Hepatocyte (in vitro differentiated cells): ENCODE measurements around the gene NCOA7. TPM values are rescaled to one million over a fixed set of nuclear protein-coding genes. Genes with fewer than 3 reads are reported as not detected.
A peak's percentile ranks its signal among the peaks of the same experiment; 100 is the strongest.

ENCODE experiments used
- DNase-seq: peaks from one replicate; pipeline ENCODE4 v3.0.0-alpha.2; 2016; ENCODE audit warnings: low spot score
- H2AFZ ChIP-seq: fragments of 200-600 bp; sonication (generic); 2 replicates; pipeline ENCODE4 v1.6.0; 2016; ENCODE audit warnings: antibody characterized with exemption, mild to moderate bottlenecking
- H3K27ac ChIP-seq: fragments of 200-600 bp; sonication (generic); 2 replicates; pipeline ENCODE4 v1.5.1; 2016; ENCODE audit warnings: mild to moderate bottlenecking
- H3K27me3 ChIP-seq: fragments of 200-600 bp; sonication (generic); 2 replicates; pipeline ENCODE4 v1.6.1; 2016
- H3K36me3 ChIP-seq: fragments of 200-600 bp; sonication (generic); replicated peaks from 2 replicates; pipeline ENCODE4 v1.5.1; 2016; ENCODE audit warnings: low read depth; ENCODE audit not compliant: insufficient read depth
- H3K4me1 ChIP-seq: fragments of 200-600 bp; sonication (generic); 2 replicates; pipeline ENCODE4 v1.5.1; 2016; ENCODE audit warnings: mild to moderate bottlenecking, moderate library complexity; ENCODE audit not compliant: insufficient read depth
- H3K4me2 ChIP-seq: fragments of 200-600 bp; sonication (generic); 2 replicates; pipeline ENCODE4 v1.6.0; 2016
- H3K4me3 ChIP-seq: fragments of 200-600 bp; sonication (generic); 2 replicates; pipeline ENCODE4 v1.5.1; 2016; ENCODE audit warnings: mild to moderate bottlenecking
- H3K79me2 ChIP-seq: fragments of 200-600 bp; sonication (generic); 2 replicates; pipeline ENCODE4 v1.6.0; 2017; ENCODE audit warnings: mild to moderate bottlenecking
- H3K9me2 ChIP-seq: fragments of 200-600 bp; sonication (generic); replicated peaks from 2 replicates; pipeline ENCODE4 v1.6.0; 2017; ENCODE audit warnings: mild to moderate bottlenecking; ENCODE audit not compliant: insufficient read depth
- H3K9me3 ChIP-seq: fragments of 200-600 bp; sonication (generic); 2 replicates; pipeline ENCODE4 v1.5.1; 2016; ENCODE audit warnings: low read depth, mild to moderate bottlenecking
- H4K20me1 ChIP-seq: fragments of 200-600 bp; sonication (generic); 2 replicates; pipeline ENCODE4 v1.6.0; 2016; ENCODE audit warnings: mild to moderate bottlenecking; ENCODE audit not compliant: insufficient read depth, poor library complexity, severe bottlenecking
- CTCF ChIP-seq: fragments of 200-600 bp; sonication (generic); IDR thresholded peaks from 2 replicates; pipeline ENCODE4 v1.5.1; 2016; ENCODE audit warnings: antibody characterized with exemption, mild to moderate bottlenecking; ENCODE audit not compliant: poor library complexity
- EZH2 ChIP-seq: fragments of 200-600 bp; sonication (generic); IDR thresholded peaks from 2 replicates; pipeline ENCODE4 v1.6.1; 2016; ENCODE audit warnings: antibody characterized with exemption, mild to moderate bottlenecking, borderline replicate concordance
- EZH2phosphoT487 ChIP-seq: fragments of 200-600 bp; sonication (generic); IDR thresholded peaks from one replicate; pipeline ENCODE4 v1.6.1; 2018; ENCODE audit warnings: antibody characterized with exemption, mild to moderate bottlenecking, low read depth, moderate library complexity; ENCODE audit not compliant: unreplicated experiment, severe bottlenecking
- WGBS: methylation state at CpG from one replicate; pipeline ENCODE4 v1.1.6; 2016; ENCODE audit warnings: low lambda C conversion rate; ENCODE audit errors: missing lambda C conversion rate; 5-methylcytosine and 5-hydroxymethylcytosine counted together
- polyA plus RNA-seq: library from polyadenylated mRNA; unstranded; fragments of >200 nt; fragmentation: Nextera tagmentation; extraction: Ambion mirVana; gene quantifications from 2 replicates; pipeline ENCODE4 v1.2.1, GENCODE V29; 2016
- total RNA-seq: library from RNA; depleted of rRNA; stranded (reverse); fragments of >200 nt; gene quantifications from 2 replicates; pipeline ENCODE4 v1.2.3, GENCODE V29; 2014

The NCOA7 gene
- total and polyA plus RNA-seq, 2 experiments from 2014 or later, result 17.3 to 42.0 TPM

GRCh38 chr6:125789167-125789566, 1.6 kb upstream of the NCOA7 start:
- WGBS, result 88% methylated on average over 1 of the region's 1 CpG
- Histone ChIP-seq H3K9me2 (no peaks in the 10 kb centered on the region), H3K27ac (peak overlapping the region; percentile 99), H3K4me2 (peak overlapping the region; percentile 94), H4K20me1 (no peaks in the 10 kb centered on the region), H3K79me2 (peaks cover 23% of the 10 kb centered on the region), H3K36me3 (no peaks in the 10 kb centered on the region), H2AFZ (peak overlapping the region; percentile 95), H3K9me3 (no peaks in the 10 kb centered on the region), H3K4me3 (no peak overlapping the region), H3K4me1 (peaks cover 19% of the 10 kb centered on the region), H3K27me3 (no peaks in the 10 kb centered on the region)
- TF ChIP-seq CTCF, result no peak
- TF ChIP-seq EZH2phosphoT487, result no peak
- TF ChIP-seq EZH2, result no peak
- DNase-seq, result no peak

- TF ChIP-seq EZH2phosphoT487 (no peak), CTCF (no peak), EZH2 (no peak)
- Histone ChIP-seq H2AFZ (peak overlapping the region; percentile 95), H3K9me3 (no peaks in the 10 kb centered on the region), H3K4me3 (peak overlapping the region; percentile 87), H3K9me2 (no peaks in the 10 kb centered on the region), H3K27ac (peak overlapping the region; percentile 99), H3K36me3 (no peaks in the 10 kb centered on the region), H3K27me3 (no peaks in the 10 kb centered on the region), H3K4me1 (peaks cover 19% of the 10 kb centered on the region), H4K20me1 (no peaks in the 10 kb centered on the region), H3K79me2 (peaks cover 29% of the 10 kb centered on the region), H3K4me2 (peak overlapping the region; percentile 94)
- 18% methylated on average over 18 of the region's 19 CpGs for WGBS
- DNase-seq, result peak; percentile 73
Observed at GRCh38 chr6:125789576-125790357, 993 bp upstream of the NCOA7 start.

GRCh38 chr6:125791151-125791819, 525 bp downstream of the NCOA7 start:
- H3K27me3 ChIP-seq, result no peaks in the 10 kb centered on the region
- H3K4me3 ChIP-seq, result peak overlapping the region; percentile 87
- DNase-seq, result peak; percentile 71
- peak overlapping the region; percentile 99 for H3K27ac ChIP-seq
- peak overlapping the region; percentile 95 for H2AFZ ChIP-seq
- H3K9me2 ChIP-seq, result no peaks in the 10 kb centered on the region
- WGBS, result 1% methylated on average over 17 of the region's 28 CpGs
- TF ChIP-seq CTCF (peak; percentile 55), EZH2 (no peak)
- H3K4me1 ChIP-seq, result peaks cover 19% of the 10 kb centered on the region
- no peaks in the 10 kb centered on the region for H3K36me3 ChIP-seq
- no peaks in the 10 kb centered on the region for H4K20me1 ChIP-seq
- H3K9me3 ChIP-seq, result no peaks in the 10 kb centered on the region
- peak overlapping the region; percentile 94 for H3K4me2 ChIP-seq
- peaks cover 42% of the 10 kb centered on the region for H3K79me2 ChIP-seq
